CD4-positive, CD25-positive, alpha-beta regulatory T cell (primary cell): Measurements from ENCODE around the gene SNED1. TPM values are rescaled to one million over a fixed set of nuclear protein-coding genes. Genes with fewer than 3 reads are reported as not detected.
A peak's percentile ranks its signal among the peaks of the same experiment; 100 is the strongest.
"Not testable (repeated sequence)": the region's sequence is repeated elsewhere in the genome, so short reads cannot be mapped to it uniquely, and the experiment has no call there.

Experiments
- ATAC-seq, 2 donors: fragments of 150-1000 bp; cut with Tn5 transposase; one replicate each; pipeline ENCODE4 v1.10.0; 2021; ENCODE audit warnings: low read depth in 2 of 2, moderate number of reproducible peaks in 2 of 2, moderate library complexity in 1 of 2
- DNase-seq, 3 donors: peaks; one replicate each; pipeline versions ENCODE4 v3.0.0 to v3.0.0-alpha.2; 2012 to 2022; ENCODE audit warnings: mixed read lengths in 1 of 3
- H3K27ac ChIP-seq: one replicate; pipeline ENCODE4 v1.7.0; 2013; ENCODE audit warnings: mild to moderate bottlenecking, low read length; ENCODE audit not compliant: insufficient read depth, poor library complexity, severe bottlenecking
- H3K27me3 ChIP-seq: one replicate; pipeline ENCODE4 v1.7.0; 2013; ENCODE audit warnings: low read length; ENCODE audit not compliant: control insufficient read depth, insufficient read depth
- H3K36me3 ChIP-seq: one replicate; pipeline ENCODE4 v1.7.0; 2013; ENCODE audit warnings: mild to moderate bottlenecking, low read length, moderate library complexity; ENCODE audit not compliant: control insufficient read depth, insufficient read depth
- H3K4me1 ChIP-seq: 2 replicates; pipeline ENCODE4 v1.7.0; 2013; ENCODE audit warnings: mild to moderate bottlenecking, low read length; ENCODE audit not compliant: insufficient read depth, control insufficient read depth, poor library complexity, severe bottlenecking
- H3K4me3 ChIP-seq: one replicate; pipeline ENCODE4 v1.7.0; 2013; ENCODE audit warnings: low read depth, mild to moderate bottlenecking, low read length, moderate library complexity
- H3K9me3 ChIP-seq, 2 experiments: 1 replicate in 1 of 2; 2 replicates in 1 of 2; pipeline ENCODE4 v1.7.0; 2013; ENCODE audit warnings: low read length in 2 of 2, mild to moderate bottlenecking in 1 of 2, moderate library complexity in 1 of 2; ENCODE audit not compliant: control insufficient read depth in 2 of 2
- H3K27ac Mint-ChIP-seq, 3 donors: one replicate each; pipeline ENCODE4 v1.8.0; 2020 to 2022; ENCODE audit warnings: mild to moderate bottlenecking in 3 of 3, mixed read lengths in 3 of 3, moderate library complexity in 2 of 3
- H3K27me3 Mint-ChIP-seq: one replicate; pipeline ENCODE4 v1.8.0; 2022; ENCODE audit warnings: mild to moderate bottlenecking, mixed read lengths
- H3K36me3 Mint-ChIP-seq: one replicate; pipeline ENCODE4 v1.8.0; 2020; ENCODE audit warnings: mixed read lengths
- H3K4me1 Mint-ChIP-seq, 4 donors: one replicate each; pipeline ENCODE4 v1.8.0; 2020 to 2022; ENCODE audit warnings: mixed read lengths in 4 of 4, mild to moderate bottlenecking in 1 of 4
- H3K4me3 Mint-ChIP-seq, 4 donors: one replicate each; pipeline ENCODE4 v1.8.0; 2020 to 2022; ENCODE audit warnings: mild to moderate bottlenecking in 4 of 4, mixed read lengths in 4 of 4, moderate library complexity in 3 of 4
- H3K9me3 Mint-ChIP-seq, 7 donors: one replicate each; pipeline ENCODE4 v1.8.0; 2020 to 2022; ENCODE audit warnings: mixed read lengths in 7 of 7, mild to moderate bottlenecking in 3 of 7, moderate library complexity in 2 of 7
- polyA plus RNA-seq, 4 donors: library from polyadenylated mRNA; unstranded; fragments of 300-500 nt; fragmentation: Illumina TruSeq; gene quantifications; one replicate each; pipeline ENCODE4 v1.2.3, GENCODE V29; 2021
- total RNA-seq: library from RNA; stranded (reverse); gene quantifications from one replicate; pipeline ENCODE4 v1.2.3, GENCODE V29; 2022

The SNED1 gene
- total and polyA plus RNA-seq, 5 donors from 2014 or later: 1.7 to 170 (median 2.5) TPM

- peaks cover 24 to 76% (median 42%) of the 10 kb centered on the region in 4 donors for H3K4me1 Mint-ChIP-seq
- peaks cover 16% of the 10 kb centered on the region for H3K36me3 Mint-ChIP-seq
- Histone ChIP-seq H3K4me1 (peaks cover 71% of the 10 kb centered on the region), H3K9me3 (no peaks in the 10 kb centered on the region), H3K4me3 (peak overlapping the region; percentile 97), H3K36me3 (peaks cover 23% of the 10 kb centered on the region), H3K27me3 (no peaks in the 10 kb centered on the region), H3K27ac (peak overlapping the region; percentile 93)
- no peak for DNase-seq
- H3K27me3 Mint-ChIP-seq: peaks cover 4% of the 10 kb centered on the region
- no peak for ATAC-seq
- peak overlapping the region; percentile 96 to 98 (median 98) for H3K4me3 Mint-ChIP-seq
- no peaks in the 10 kb centered on the region for H3K9me3 Mint-ChIP-seq
- peak overlapping the region; percentile 97 to 99 (median 98) for H3K27ac Mint-ChIP-seq
Measured at GRCh38 chr2:241103176-241103595, 104.8 kb downstream of the SNED1 start.

GRCh38 chr2:241104611-241105010 lies 106.2 kb downstream of the SNED1 start:
- H3K9me3 Mint-ChIP-seq, H3K4me3 ChIP-seq, H3K9me3 ChIP-seq, H3K27me3 Mint-ChIP-seq, ATAC-seq, H3K27me3 ChIP-seq, DNase-seq: not testable (repeated sequence)
- peak overlapping the region in 3 of 4 donors; percentile 19 to 96 (median 43) for H3K4me3 Mint-ChIP-seq
- H3K4me1 ChIP-seq: peaks cover 75% of the 10 kb centered on the region
- H3K27ac Mint-ChIP-seq: peak overlapping the region in 1 of 3 donors; percentile 98
- H3K36me3 Mint-ChIP-seq: peaks cover 12% of the 10 kb centered on the region
- peaks cover 10% of the 10 kb centered on the region for H3K36me3 ChIP-seq
- H3K4me1 Mint-ChIP-seq: peaks cover 22 to 76% (median 42%) of the 10 kb centered on the region in 4 donors
- H3K27ac ChIP-seq: peak overlapping the region; percentile 60

DNA sequence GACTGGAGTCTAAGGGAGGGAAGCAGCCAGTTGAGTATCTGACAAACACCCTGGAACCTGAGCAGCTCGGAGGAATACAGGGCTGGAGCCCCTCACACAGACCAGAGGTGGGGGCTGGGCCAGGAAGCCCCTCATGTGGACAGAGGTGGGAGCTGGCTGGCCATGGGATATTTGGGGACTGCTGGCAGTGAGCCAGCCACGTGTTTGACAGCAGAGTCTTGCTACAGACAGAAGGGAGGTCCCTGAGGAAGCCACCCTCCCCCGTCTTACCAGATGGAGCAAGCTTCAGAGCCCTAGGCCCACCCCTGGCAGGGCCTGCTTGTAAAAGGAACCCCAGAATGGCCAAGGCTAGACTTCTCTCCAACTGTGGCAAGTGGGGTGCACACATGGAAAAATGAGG lies 107.2 kb downstream of the SNED1 start:
- no peak for DNase-seq
- peaks cover 18 to 76% (median 38%) of the 10 kb centered on the region in 4 donors for H3K4me1 Mint-ChIP-seq
- H3K27me3 Mint-ChIP-seq: peaks cover 4% of the 10 kb centered on the region
- peaks cover 9% of the 10 kb centered on the region for H3K36me3 ChIP-seq
- H3K27ac ChIP-seq: peak overlapping the region; percentile 63
- H3K4me3 ChIP-seq: no peak overlapping the region
- H3K27me3 ChIP-seq: no peaks in the 10 kb centered on the region
- H3K4me3 Mint-ChIP-seq: peak overlapping the region in 1 of 4 donors; percentile 58
- ATAC-seq: no peak
- H3K9me3 Mint-ChIP-seq: peaks cover 0 to 6% (median 0%) of the 10 kb centered on the region in 7 donors
- H3K27ac Mint-ChIP-seq: peak overlapping the region; percentile 26 to 98 (median 84)
- H3K9me3 ChIP-seq: no peaks in the 10 kb centered on the region
- H3K36me3 Mint-ChIP-seq: peaks cover 7% of the 10 kb centered on the region
- peaks cover 75% of the 10 kb centered on the region for H3K4me1 ChIP-seq

- peak overlapping the region; percentile 81 for H3K27ac ChIP-seq
- H3K4me3 Mint-ChIP-seq: peak overlapping the region in 3 of 4 donors; percentile 45 to 89 (median 88)
Measured at GRCh38 chr2:241107031-241107783, 108.8 kb downstream of the SNED1 start.

DNA sequence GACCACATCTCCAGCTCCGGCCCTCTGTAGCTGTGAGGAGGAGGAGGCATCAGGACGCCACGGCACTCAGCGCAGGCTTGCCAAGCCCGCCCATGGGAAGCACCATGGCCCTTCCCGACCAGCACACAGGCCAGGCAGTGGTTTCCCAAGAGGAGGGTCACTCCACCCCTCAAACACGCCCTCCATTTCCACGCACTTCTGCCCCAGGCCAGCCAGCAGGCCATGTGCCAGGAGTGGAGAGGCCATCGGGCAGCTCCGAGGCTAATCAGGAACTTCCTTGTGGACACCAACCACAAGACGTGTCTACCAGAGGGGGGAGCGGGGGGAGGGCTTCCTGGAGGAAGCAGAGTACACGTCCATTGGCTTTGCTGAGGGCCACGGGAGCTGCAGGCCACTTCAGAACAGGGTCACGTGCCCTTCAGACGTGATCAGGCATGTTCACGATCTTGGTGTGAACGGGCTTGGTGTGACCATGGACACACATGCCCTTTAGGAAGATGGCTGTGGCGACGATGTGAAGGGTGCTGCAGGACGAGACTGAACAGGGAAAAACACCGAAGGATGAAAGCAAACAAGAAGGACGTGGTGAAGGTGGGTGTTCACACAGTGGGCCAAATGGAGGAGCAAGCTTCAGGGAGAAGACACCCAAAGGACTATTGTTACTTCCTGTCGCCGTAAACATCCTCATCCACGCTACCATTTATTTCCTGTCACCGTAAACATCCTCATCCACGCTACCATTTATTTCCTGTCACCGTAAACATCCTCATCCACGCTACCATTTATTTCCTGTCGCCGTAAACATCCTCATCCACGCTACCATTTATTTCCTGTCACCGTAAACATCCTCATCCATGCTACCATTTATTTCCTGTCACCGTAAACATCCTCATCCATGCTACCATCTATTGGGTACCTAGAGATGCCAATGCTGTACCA lies 110.1 kb downstream of the SNED1 start:
- Histone ChIP-seq H3K9me3 (no peaks in the 10 kb centered on the region), H3K4me3 (peak overlapping the region; percentile 49), H3K4me1 (peaks cover 75% of the 10 kb centered on the region), H3K27ac (peak overlapping the region; percentile 81), H3K27me3 (no peaks in the 10 kb centered on the region), H3K36me3 (peaks cover 7% of the 10 kb centered on the region)
- H3K4me1 Mint-ChIP-seq: peaks cover 16 to 78% (median 38%) of the 10 kb centered on the region in 4 donors
- DNase-seq (peak in 2 of 3 donors; percentile 75 to 76), ATAC-seq (peak; percentile 31 to 44)
- peaks cover 4% of the 10 kb centered on the region for H3K27me3 Mint-ChIP-seq
- H3K9me3 Mint-ChIP-seq: peaks cover 0 to 6% (median 0%) of the 10 kb centered on the region in 7 donors
- H3K36me3 Mint-ChIP-seq: peaks cover 25% of the 10 kb centered on the region
- H3K4me3 Mint-ChIP-seq: peak overlapping the region; percentile 70 to 92 (median 88)
- H3K27ac Mint-ChIP-seq: peak overlapping the region; percentile 98 to 99 (median 99)

More at GRCh38 chr2:241107031-241107783, 108.8 kb downstream of the SNED1 start:
- peaks cover 4% of the 10 kb centered on the region for H3K27me3 Mint-ChIP-seq
- ATAC-seq (no peak), DNase-seq (no peak)
- Histone ChIP-seq H3K36me3 (peaks cover 7% of the 10 kb centered on the region), H3K9me3 (no peaks in the 10 kb centered on the region), H3K4me3 (no peak overlapping the region), H3K4me1 (peaks cover 80% of the 10 kb centered on the region), H3K27me3 (no peaks in the 10 kb centered on the region)
- peaks cover 22 to 81% (median 41%) of the 10 kb centered on the region in 4 donors for H3K4me1 Mint-ChIP-seq
- H3K27ac Mint-ChIP-seq: peak overlapping the region; percentile 86 to 99 (median 98)
- peaks cover 17% of the 10 kb centered on the region for H3K36me3 Mint-ChIP-seq
- H3K9me3 Mint-ChIP-seq: peaks cover 0 to 6% (median 0%) of the 10 kb centered on the region in 7 donors

GRCh38 chr2:241109210-241110088 lies 111.0 kb downstream of the SNED1 start:
- peak overlapping the region; percentile 81 for H3K27ac ChIP-seq
- peaks cover 0 to 6% (median 0%) of the 10 kb centered on the region in 7 donors for H3K9me3 Mint-ChIP-seq
- peak overlapping the region; percentile 98 to 99 (median 99) for H3K27ac Mint-ChIP-seq
- H3K4me1 Mint-ChIP-seq: peaks cover 16 to 71% (median 34%) of the 10 kb centered on the region in 4 donors
- DNase-seq (peak in 1 of 3 donors; percentile 41), ATAC-seq (peak; percentile 31 to 47)
- peaks cover 31% of the 10 kb centered on the region for H3K36me3 Mint-ChIP-seq
- H3K4me3 Mint-ChIP-seq: peak overlapping the region; percentile 88 to 92 (median 90)
- no peaks in the 10 kb centered on the region for H3K27me3 Mint-ChIP-seq
- peaks cover 67% of the 10 kb centered on the region for H3K4me1 ChIP-seq
- peak overlapping the region; percentile 66 for H3K4me3 ChIP-seq
- no peaks in the 10 kb centered on the region for H3K9me3 ChIP-seq
- H3K36me3 ChIP-seq: peaks cover 14% of the 10 kb centered on the region
- H3K27me3 ChIP-seq: no peaks in the 10 kb centered on the region
